ENCODE results near the gene PTBP2. TPM values are rescaled to one million over a fixed set of nuclear protein-coding genes. Genes with fewer than 3 reads are reported as not detected.

Gene PTBP2
- total and polyA plus RNA-seq, 4 donors: 2.5 to 14.6 (median 9.0) TPM

DNA sequence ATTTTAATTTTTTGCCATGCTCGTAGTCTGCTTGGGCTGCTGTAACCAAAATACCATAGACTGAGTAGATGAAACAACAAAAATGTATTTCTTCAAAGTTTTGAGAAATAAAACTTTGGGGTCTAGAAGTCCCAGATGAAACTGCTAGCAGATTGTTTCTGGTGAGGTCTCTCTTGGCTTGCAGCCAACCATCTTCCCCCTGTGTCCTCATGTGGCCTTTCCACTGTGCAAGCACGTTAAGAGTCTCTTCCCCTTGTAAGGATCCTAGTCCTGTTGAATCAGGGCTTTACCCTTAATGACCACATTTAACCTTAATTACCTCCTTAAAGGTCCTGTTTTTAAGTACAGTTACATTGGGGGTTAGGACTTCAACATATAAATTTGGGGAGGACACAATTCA is 86.6 kb downstream of the PTBP2 start (continued):
- TF ChIP-seq, protein P1, sequence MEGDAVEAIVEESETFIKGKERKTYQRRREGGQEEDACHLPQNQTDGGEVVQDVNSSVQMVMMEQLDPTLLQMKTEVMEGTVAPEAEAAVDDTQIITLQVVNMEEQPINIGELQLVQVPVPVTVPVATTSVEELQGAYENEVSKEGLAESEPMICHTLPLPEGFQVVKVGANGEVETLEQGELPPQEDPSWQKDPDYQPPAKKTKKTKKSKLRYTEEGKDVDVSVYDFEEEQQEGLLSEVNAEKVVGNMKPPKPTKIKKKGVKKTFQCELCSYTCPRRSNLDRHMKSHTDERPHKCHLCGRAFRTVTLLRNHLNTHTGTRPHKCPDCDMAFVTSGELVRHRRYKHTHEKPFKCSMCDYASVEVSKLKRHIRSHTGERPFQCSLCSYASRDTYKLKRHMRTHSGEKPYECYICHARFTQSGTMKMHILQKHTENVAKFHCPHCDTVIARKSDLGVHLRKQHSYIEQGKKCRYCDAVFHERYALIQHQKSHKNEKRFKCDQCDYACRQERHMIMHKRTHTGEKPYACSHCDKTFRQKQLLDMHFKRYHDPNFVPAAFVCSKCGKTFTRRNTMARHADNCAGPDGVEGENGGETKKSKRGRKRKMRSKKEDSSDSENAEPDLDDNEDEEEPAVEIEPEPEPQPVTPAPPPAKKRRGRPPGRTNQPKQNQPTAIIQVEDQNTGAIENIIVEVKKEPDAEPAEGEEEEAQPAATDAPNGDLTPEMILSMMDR (IDR thresholded peaks at IDR 0.05; ENCODE audit: low read depth, low read length, missing input control): no peak
- TF ChIP-seq RXRA (IDR thresholded peaks at IDR 0.05): no peak
- TF ChIP-seq FOXA1 (IDR thresholded peaks at IDR 0.05): no peak
- TF ChIP-seq, protein P2, sequence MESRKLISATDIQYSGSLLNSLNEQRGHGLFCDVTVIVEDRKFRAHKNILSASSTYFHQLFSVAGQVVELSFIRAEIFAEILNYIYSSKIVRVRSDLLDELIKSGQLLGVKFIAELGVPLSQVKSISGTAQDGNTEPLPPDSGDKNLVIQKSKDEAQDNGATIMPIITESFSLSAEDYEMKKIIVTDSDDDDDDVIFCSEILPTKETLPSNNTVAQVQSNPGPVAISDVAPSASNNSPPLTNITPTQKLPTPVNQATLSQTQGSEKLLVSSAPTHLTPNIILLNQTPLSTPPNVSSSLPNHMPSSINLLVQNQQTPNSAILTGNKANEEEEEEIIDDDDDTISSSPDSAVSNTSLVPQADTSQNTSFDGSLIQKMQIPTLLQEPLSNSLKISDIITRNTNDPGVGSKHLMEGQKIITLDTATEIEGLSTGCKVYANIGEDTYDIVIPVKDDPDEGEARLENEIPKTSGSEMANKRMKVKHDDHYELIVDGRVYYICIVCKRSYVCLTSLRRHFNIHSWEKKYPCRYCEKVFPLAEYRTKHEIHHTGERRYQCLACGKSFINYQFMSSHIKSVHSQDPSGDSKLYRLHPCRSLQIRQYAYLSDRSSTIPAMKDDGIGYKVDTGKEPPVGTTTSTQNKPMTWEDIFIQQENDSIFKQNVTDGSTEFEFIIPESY (IDR thresholded peaks at IDR 0.05): no peak
- no peak for TF ChIP-seq TAF1 (conservative IDR thresholded peaks at IDR 0.05)
- TF ChIP-seq HNF4G (IDR thresholded peaks at IDR 0.05): no peak

DNA sequence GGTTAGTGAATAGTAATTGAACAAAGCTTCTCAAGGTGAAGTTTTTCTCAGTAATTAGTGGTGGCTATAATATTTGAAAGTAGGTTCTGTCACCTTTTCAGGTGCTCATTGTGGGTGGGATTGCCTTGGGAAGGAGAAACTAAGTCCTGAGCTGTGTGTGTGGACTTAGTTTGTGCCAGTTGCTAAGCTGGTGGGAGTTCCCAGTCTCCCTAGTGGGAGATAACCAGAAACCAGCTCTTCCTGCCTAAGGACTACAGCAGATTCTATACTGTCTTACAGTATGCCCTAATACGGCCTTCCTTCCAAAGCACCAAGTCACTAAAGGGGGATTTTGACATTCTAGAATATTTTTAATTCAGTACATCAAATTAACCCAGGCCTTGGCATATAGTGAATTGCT is 94.3 kb downstream of the PTBP2 start:
- H3K9me3 ChIP-seq (ENCODE audit: control insufficient read depth in 4 of 4, low read length in 3 of 4): no peaks in the 10 kb centered on the region
- no peak for TF ChIP-seq FOXA2 (IDR thresholded peaks at IDR 0.05)
- TF ChIP-seq HNF4G (IDR thresholded peaks at IDR 0.05): no peak
- TF ChIP-seq RAD21 (IDR thresholded peaks at IDR 0.05): no peak
- TF ChIP-seq TAF1 (conservative IDR thresholded peaks at IDR 0.05): no peak
- no peak for TF ChIP-seq HNF4A (conservative IDR thresholded peaks at IDR 0.05)
- H3K9ac ChIP-seq (ENCODE audit: low read depth in 1 of 2, low read length in 2 of 2): no peak overlapping the region
- no peak overlapping the region for H3K4me3 ChIP-seq (ENCODE audit: low read depth in 1 of 3, low read length in 3 of 3)
- WGBS: 98% methylated on average over 1 of the region's 1 CpG
- peaks cover 2 to 15% (median 11%) of the 10 kb centered on the region in 4 donors for H3K36me3 ChIP-seq (ENCODE audit: control insufficient read depth in 4 of 4, insufficient read depth in 3 of 4, low read depth in 1 of 4, low read length in 3 of 4)
- no peaks in the 10 kb centered on the region for H3K27me3 ChIP-seq (ENCODE audit: control insufficient read depth in 4 of 4, insufficient read depth in 4 of 4, low read length in 3 of 4)
- H3K27ac ChIP-seq (ENCODE audit: low read depth in 1 of 2, low read length in 2 of 2): no peak overlapping the region
- no peak for DNase-seq (ENCODE audit: low spot score)
- H3K4me1 ChIP-seq (ENCODE audit: control insufficient read depth in 4 of 4, insufficient read depth in 4 of 4, low read length in 3 of 4): no peaks in the 10 kb centered on the region

DNA sequence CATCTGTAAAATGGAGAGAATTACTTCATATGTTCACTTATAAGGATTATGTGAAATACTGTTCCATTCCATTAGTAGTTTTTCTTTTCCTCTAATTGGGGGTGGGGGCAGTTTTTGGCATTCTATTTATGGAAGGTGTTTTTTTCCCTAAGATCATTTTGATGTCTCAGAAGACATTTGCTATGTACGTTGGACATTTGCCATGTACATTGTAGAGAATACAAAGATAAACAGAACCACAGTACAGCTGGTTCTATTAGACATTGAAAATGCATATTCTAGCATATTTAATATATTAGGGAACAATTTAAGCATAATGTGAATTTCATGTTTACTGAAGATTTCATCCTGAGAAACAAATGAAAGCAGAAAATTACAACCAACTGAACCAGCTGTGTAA is 98.5 kb downstream of the PTBP2 start:
- no peak for TF ChIP-seq FOXA1 (IDR thresholded peaks at IDR 0.05)
- TF ChIP-seq, protein P2 (IDR thresholded peaks at IDR 0.05): no peak
- TF ChIP-seq, protein P1 (IDR thresholded peaks at IDR 0.05; ENCODE audit: low read depth, low read length, missing input control): no peak
- TF ChIP-seq, protein P3, sequence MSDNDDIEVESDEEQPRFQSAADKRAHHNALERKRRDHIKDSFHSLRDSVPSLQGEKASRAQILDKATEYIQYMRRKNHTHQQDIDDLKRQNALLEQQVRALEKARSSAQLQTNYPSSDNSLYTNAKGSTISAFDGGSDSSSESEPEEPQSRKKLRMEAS (IDR thresholded peaks at IDR 0.05): no peak
- TF ChIP-seq HNF4G (IDR thresholded peaks at IDR 0.05): no peak
- no peak for TF ChIP-seq RXRA (IDR thresholded peaks at IDR 0.05)
- no peak for TF ChIP-seq RAD21 (IDR thresholded peaks at IDR 0.05)
- TF ChIP-seq SP1 (IDR thresholded peaks at IDR 0.05): no peak
- TF ChIP-seq NR2F2 (IDR thresholded peaks at IDR 0.05): no peak
- TF ChIP-seq, protein P4, sequence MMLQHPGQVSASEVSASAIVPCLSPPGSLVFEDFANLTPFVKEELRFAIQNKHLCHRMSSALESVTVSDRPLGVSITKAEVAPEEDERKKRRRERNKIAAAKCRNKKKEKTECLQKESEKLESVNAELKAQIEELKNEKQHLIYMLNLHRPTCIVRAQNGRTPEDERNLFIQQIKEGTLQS (IDR thresholded peaks at IDR 0.05): no peak
- TF ChIP-seq JUND (IDR thresholded peaks at IDR 0.05): no peak
- no peak for TF ChIP-seq FOXA2 (IDR thresholded peaks at IDR 0.05)
- no peak for TF ChIP-seq YY1 (IDR thresholded peaks at IDR 0.05)
- TF ChIP-seq EGR1 (IDR thresholded peaks at IDR 0.05; ENCODE audit: low read depth in 2 of 2): no peak
- no peak for TF ChIP-seq TAF1 (conservative IDR thresholded peaks at IDR 0.05)
- TF ChIP-seq HNF4A (conservative IDR thresholded peaks at IDR 0.05): no peak
- TF ChIP-seq GABPA (IDR thresholded peaks at IDR 0.05 in 1 of 2, conservative IDR thresholded peaks at IDR 0.05 in 1 of 2): no peak
- TF ChIP-seq, protein P5, sequence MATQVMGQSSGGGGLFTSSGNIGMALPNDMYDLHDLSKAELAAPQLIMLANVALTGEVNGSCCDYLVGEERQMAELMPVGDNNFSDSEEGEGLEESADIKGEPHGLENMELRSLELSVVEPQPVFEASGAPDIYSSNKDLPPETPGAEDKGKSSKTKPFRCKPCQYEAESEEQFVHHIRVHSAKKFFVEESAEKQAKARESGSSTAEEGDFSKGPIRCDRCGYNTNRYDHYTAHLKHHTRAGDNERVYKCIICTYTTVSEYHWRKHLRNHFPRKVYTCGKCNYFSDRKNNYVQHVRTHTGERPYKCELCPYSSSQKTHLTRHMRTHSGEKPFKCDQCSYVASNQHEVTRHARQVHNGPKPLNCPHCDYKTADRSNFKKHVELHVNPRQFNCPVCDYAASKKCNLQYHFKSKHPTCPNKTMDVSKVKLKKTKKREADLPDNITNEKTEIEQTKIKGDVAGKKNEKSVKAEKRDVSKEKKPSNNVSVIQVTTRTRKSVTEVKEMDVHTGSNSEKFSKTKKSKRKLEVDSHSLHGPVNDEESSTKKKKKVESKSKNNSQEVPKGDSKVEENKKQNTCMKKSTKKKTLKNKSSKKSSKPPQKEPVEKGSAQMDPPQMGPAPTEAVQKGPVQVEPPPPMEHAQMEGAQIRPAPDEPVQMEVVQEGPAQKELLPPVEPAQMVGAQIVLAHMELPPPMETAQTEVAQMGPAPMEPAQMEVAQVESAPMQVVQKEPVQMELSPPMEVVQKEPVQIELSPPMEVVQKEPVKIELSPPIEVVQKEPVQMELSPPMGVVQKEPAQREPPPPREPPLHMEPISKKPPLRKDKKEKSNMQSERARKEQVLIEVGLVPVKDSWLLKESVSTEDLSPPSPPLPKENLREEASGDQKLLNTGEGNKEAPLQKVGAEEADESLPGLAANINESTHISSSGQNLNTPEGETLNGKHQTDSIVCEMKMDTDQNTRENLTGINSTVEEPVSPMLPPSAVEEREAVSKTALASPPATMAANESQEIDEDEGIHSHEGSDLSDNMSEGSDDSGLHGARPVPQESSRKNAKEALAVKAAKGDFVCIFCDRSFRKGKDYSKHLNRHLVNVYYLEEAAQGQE (IDR thresholded peaks at IDR 0.05): no peak
- no peak for DNase-seq (ENCODE audit: low spot score)
- Histone ChIP-seq H3K9me3 (ENCODE audit: control insufficient read depth in 4 of 4, low read length in 3 of 4) (no peaks in the 10 kb centered on the region), H3K36me3 (ENCODE audit: control insufficient read depth in 4 of 4, insufficient read depth in 3 of 4, low read depth in 1 of 4, low read length in 3 of 4) (peaks cover 0 to 3% (median 2%) of the 10 kb centered on the region in 4 donors), H3K4me3 (ENCODE audit: low read depth in 1 of 3, low read length in 3 of 3) (no peak overlapping the region), H3K4me1 (ENCODE audit: control insufficient read depth in 4 of 4, insufficient read depth in 4 of 4, low read length in 3 of 4) (no peaks in the 10 kb centered on the region), H3K27me3 (ENCODE audit: control insufficient read depth in 4 of 4, insufficient read depth in 4 of 4, low read length in 3 of 4) (no peaks in the 10 kb centered on the region), H3K27ac (ENCODE audit: low read depth in 1 of 2, low read length in 2 of 2) (no peak overlapping the region), H3K9ac (ENCODE audit: low read depth in 1 of 2, low read length in 2 of 2) (no peak overlapping the region)
- WGBS: 83% methylated on average over 1 of the region's 1 CpG

Measured in liver (tissue), 9 donors.